ENCODE results near the gene NDOR1.

NDOR1 gene

DNA sequence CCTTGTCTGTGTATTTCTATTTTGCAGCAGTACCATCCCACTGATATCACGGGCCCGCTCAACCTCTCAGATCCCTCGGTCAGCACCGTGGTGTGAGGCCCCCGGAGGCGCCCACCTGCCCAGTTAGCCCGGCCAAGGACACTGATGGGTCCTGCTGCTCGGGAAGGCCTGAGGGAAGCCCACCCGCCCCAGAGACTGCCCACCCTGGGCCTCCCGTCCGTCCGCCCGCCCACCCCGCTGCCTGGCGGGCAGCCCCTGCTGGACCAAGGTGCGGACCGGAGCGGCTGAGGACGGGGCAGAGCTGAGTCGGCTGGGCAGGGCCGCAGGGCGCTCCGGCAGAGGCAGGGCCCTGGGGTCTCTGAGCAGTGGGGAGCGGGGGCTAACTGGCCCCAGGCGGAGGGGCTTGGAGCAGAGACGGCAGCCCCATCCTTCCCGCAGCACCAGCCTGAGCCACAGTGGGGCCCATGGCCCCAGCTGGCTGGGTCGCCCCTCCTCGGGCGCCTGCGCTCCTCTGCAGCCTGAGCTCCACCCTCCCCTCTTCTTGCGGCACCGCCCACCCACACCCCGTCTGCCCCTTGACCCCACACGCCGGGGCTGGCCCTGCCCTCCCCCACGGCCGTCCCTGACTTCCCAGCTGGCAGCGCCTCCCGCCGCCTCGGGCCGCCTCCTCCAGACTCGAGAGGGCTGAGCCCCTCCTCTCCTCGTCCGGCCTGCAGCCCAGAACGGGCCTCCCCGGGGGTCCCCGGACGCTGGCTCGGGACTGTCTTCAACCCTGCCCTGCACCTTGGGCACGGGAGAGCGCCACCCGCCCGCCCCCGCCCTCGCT lies 37.5 kb upstream of the NDOR1 start:
- no peak for DNase-seq (ENCODE audit: low spot score)

DNA sequence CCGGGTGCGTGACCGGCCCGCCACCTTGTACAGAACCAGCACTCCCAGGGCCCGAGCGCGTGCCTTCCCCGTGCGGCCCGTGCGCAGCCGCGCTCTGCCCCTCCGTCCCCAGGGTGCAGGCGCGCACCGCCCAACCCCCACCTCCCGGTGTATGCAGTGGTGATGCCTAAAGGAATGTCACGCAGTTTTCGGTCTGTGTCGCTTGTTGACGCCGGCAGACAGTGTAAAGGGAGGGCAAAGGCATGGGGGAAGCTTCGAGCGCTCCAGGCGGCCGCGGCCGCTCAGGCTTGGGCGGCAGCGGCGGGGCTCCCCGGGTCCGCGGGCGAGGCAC lies 37.0 kb upstream of the NDOR1 start:
- DNase-seq (ENCODE audit: low spot score) = no peak

DNA sequence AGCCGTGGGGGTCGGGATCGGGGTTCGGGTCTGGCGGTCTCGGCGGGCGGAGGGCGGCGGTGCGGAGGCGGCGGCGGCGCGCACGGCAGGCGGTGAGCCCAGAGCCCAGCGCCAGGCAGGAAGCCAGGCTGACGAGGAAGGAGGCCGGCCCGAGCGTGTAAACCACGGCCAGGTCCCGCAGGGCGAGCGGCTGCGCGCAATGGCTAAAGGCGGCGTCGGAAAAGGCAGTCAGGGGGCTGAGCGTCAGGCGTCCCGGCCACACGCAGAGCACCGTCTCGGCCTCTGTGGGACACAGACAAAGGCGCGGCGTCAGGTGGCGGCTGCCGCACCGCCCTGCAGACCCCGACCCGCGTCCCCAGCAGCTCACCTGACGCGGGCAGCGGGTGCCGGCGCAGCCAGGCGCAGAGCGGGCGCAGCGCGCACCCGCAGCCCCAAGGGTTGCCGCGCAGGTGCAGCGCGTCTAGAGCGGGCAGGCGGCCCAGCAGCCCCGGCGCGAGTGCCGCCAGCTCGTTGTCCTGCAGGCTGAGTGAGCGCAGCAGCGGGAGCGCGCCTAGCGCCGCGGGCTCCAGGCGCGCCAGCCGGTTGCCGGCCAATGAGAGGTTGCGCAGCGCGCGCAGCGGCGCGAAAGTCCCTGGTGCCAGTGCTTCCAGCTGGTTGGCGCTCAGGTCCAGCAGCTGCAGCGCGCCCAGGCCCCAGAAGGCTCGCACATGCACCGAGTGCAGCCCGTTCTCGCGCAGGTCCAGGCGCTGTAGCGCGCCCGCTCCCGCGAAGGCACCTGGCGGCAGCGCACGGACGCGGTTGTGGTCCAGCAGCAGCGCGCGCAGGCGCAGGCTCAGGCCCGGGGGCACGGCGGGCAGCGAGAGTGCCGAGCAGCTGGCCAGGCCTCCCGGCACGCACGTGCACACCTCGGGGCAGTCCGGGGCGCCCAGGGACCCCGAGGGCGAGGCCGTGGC lies 36.3 kb upstream of the NDOR1 start:
- DNase-seq (ENCODE audit: low spot score) = no peak

DNA sequence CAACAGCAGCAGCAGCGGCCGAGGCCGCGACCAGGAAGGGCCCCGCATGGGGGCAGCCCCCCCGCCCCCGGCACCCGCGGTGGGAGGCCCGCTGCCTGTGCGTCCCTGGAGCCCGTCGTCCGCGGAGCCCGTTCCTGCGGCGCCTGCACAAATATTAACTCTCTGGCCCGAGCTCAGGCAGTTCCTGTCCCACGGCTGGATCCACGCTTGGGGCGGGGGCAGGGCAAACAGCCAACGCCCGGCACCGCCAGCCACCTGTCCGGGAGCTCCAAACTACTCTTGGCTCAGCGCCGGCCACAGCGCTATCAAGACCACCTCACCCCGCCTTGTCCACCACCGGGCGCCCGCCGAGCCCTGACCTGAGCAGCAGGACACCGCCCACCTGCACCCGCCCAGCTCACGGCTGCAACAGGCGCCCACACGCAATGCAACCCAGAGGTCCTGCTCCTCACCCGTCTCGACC lies 35.6 kb upstream of the NDOR1 start, which contains the start of gene LRRC26:
LRRC26 (minus strand) TSS at position 156 of the 463 bp plus-strand sequence; CDS start at position 48, 108 bp downstream.
- no peak for DNase-seq (ENCODE audit: low spot score)

DNA sequence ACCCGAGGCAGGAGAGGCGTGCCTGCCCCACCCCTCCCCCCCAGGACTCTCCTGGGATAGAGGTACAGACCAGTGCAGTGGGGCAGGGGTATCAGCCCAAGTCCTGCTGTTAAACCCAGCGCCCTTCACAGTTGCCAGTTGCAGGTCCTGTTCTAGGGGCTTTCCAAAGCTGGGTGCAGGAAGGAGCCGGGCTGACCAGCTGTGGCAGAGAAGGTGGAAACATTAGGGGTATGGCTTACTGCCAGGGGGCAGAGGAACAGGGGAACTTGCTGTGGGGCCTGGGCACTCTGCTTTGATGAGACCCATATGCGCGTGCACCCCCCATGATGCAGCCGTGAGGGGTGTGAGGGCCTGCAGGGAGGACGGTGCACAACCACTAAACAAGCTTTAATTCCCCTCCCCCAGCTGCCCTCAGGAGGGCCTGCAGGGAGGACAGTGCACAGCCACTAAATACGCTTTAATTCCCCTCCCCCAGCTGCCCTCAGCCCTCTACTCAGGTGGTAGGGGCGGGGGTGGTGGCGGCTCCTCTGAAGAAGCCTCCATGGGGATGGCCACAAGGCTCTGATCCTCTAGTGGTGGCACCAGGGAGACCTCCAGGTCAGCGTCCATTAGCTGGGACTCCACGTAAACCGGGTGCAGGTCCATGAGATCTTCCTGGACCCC lies 34.9 kb upstream of the NDOR1 start:
- DNase-seq (ENCODE audit: low spot score) = no peak

DNA sequence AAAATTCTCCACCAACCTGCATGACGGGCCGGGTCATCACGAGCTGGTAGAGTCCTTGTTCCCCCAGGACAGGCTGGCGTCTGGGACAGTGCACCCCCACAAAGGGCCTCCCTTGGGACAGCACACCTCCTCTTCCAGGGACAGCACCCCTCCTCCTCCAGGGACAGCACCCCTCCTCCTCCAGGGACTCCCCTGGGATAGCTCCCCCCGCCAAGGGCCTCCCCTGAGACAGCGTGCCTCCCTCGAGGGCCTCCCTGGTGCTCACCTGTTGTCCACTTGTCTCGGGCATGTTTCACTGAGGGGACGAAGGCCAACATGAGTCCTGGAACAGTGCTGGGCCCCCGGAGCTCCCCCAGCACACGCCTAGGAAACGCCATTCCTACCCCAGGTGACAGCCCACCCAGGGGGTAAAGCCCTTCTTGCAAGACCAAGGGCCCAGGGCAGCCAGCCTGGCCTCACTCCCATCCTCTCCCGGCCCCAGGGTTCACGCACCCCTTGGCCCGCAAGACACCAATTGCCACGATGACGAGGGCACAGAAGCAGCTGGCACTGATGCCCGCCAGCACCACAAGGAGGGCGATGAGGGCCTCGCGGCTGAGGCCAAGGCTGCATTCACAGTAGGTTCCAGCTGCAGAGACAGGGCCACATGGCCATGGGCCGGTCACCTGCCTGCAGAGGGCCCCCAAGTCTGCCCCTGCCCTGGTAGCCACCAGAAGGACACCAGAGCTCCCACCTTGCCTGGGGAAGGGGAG lies 34.2 kb upstream of the NDOR1 start:
- no peak for DNase-seq (ENCODE audit: low spot score)

DNA sequence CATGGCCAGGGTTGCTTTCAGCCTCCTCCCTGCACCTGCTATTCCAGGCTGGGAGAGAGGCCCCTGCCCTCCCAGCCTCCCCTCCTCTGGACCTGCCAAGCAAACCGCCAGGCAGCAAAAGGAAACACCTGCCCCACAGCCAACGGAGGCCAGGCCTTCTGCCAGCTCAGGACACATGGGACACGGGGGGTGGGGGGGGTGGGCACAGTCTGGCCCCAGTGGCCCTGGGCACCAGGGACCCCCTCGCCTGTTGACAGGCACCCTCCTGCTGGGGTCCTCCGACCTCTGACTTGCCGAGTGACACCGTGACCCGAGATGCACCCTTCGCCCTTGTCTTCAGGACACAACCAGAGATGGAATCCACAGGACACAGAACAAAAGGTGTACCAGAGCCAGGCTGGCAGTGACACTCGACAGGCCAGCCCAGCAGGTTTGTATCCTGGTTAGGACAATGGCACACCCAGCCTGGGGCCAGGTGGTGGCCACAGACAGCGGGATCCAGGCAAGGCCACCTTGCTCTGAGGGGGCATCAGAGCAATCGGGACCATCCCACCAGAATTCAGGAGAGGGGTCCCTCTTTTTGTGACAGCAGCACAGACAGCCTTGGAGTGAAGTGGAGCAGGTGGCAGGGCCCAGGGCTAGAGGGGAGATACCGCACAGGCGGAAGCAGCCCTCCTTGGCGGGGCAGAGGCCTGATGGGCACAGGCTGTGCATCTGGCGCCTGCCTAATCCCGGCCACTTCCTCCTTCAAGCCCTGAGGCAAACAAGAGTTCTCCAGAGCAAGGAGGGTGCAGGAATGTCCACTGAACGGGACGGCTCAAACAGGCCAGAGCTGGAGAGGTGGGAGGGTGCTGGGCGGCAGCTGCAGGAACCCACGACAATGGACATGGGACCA lies 32.4 kb upstream of the NDOR1 start:
- DNase-seq (ENCODE audit: low spot score) = no peak

DNA sequence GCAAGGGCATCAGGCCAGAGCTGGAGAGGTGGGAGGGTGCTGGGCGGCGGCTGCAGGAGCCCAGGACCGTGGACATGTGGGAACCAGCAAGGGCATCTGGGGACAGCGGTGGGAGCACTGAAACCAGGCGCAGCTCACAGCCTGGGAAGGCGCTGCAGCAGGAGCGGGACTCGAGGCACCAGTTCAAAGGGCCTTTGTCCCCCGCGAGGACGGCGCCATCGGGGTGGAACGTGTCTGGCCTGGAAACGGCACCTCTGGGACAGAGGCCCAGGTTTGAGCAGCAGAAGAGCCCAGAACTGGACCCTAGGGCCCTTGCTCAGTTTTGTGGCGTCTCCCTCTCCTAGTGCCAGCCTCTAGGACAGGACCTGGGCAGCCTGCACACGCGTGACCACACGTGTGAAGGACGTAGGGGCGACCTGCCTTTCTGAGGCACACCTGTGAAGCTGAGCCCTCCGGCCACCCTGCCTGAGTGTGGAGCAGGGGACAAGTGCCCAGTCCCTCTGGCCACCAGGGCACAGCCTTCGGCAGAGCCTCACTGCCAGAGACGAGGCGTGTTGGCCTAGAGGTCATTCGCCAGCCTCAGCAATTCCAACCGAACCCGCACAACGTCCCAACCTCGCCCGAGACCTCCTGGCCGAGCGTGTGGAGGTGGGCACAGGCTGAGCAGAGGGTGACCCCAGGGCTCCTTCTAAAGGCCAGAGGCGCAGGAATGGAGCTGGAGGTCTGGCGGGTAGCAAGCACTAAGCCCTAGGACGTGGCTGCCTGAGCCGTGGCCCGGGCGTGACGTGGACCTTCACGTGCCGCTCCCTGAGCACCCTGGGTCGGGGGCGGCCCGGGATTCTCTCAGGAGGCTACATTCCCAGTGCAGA lies 31.5 kb upstream of the NDOR1 start:
- no peak for DNase-seq (ENCODE audit: low spot score)

DNA sequence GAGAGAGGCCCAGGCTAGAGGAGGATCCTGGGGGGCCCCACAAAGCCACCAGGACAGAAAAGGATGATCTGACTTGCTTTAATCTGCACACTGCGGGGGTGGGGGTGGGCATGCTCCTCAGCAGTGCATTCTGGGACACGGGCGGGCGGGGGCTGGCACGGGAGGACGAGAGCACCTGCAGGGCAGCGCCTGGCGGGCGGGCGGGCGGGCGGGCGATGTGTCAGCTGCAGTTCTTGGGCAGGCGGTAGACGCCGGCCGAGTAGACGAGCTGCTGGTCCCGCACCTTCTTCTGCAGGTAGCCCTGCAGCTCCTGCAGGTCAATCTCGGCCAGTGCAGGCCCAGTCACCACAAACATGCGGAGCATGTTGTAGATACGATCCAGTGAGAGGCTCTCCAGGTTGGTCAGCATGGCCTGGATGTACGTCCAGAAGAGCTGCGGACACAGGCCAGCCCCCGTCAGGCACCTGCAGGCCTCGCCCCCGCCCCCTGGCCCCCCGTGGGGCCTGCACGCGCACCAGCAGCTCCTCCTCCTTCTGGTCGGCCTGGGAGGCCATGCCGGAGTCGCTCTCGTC lies 30.7 kb upstream of the NDOR1 start:
- no peak for DNase-seq (ENCODE audit: low spot score)

DNA sequence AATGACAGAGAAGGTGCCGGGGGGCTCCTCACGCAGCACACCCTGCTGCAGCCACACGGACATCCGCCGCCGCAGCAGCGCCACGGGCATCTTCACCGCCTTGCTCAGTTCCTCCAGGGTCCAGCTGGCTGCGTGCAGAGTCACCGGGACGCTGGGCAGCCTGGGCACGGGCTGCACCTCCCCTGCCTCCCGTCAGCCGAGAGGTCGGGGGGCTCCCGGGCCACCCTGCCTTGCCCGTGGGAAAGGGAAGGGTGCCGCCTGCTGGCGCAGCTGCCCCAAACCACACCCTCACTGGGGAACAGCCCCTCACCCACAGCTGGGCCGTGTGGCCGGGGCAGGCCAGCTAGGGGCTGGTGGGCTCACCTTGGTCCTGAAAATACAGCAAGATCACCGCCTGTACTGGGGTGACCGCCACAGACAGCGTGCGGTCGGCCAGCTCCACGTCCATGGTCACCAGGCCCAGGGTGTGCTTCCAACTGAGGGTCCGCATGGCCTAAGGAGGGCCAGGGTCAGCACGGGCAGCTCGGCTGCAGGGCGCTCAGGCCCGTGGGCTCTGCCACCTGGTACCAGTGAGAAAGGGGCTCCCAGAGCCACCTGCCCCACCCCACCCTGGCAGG lies 30.0 kb upstream of the NDOR1 start:
- DNase-seq (ENCODE audit: low spot score) = no peak

DNA sequence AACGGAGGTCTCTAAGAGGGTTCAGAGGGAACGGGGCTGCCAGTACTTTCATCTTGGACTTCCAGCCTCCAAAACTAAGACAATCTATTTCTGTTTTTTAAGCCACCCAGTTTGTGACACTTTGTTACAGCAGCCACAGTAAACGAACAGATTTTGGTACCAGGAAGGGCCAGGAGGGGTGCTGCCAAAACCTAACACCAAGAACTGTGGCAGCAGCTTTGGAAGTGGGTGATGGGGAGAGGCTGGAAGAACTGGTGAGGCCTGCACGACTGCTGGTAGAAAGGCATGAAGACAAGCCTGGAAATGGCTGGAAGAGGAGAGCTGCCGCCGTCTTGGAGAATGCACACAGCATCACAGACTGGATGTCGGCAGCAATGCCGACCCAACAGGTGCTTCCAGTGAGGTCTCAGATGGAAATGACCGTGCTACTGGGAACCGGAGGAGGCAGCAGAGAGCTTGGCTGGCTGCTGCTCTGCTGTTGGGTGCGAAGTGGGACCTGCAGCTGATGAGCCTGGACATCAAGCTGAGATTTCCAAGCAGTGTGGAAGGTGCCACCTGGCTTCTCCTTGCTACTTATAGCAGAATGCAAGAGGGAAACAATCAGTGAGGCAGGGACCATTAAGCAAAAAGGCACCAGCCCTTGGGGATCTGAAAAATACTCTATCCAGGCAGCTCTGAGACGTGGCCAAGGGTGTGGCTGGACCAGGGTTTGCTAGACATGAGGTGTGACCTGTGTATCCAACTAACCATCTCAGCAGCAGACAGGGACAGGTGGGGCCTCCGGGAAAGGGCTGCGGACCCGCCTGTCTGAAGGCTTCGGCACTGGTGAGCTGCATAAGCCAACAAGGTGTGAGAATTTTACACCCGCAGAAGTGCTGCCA lies 29.0 kb upstream of the NDOR1 start:
- DNase-seq (ENCODE audit: low spot score) = peak; percentile 51

DNA sequence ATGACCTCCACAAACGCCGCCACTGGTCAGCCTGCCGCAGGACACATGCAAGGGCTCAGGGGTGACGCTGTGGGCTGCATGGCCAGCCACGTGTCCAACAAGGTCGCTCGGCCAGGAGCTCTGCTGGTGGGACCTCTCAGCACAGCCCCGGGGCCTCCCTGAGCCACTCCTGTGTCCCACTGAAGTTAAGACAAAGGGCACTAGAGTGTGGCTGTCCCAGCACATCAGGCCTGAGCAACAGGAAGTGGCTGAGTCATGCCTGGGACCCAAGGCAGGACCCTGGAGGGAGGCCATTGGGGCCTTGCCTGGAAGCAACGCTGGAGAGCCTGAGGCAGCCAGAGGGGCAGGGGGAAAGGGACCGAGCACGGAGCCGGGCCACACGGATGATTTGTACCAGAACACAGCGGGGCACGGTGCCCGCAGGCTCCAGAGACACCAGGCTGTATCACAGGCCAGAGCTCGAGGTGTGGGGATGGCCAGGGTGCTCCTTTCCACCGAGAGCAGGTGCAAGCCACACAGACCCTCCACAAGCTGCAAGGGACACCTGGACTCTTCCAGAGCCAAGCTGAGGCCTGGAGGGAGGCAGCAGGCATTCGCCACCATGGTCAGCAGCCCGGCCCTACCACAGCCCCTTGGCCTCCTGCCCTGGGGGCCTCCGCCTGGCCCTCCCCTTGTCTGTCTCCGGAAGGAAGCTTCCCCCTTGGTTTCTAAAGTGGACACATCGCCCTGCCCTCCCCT lies 27.1 kb upstream of the NDOR1 start:
- DNase-seq (ENCODE audit: low spot score) = no peak

DNA sequence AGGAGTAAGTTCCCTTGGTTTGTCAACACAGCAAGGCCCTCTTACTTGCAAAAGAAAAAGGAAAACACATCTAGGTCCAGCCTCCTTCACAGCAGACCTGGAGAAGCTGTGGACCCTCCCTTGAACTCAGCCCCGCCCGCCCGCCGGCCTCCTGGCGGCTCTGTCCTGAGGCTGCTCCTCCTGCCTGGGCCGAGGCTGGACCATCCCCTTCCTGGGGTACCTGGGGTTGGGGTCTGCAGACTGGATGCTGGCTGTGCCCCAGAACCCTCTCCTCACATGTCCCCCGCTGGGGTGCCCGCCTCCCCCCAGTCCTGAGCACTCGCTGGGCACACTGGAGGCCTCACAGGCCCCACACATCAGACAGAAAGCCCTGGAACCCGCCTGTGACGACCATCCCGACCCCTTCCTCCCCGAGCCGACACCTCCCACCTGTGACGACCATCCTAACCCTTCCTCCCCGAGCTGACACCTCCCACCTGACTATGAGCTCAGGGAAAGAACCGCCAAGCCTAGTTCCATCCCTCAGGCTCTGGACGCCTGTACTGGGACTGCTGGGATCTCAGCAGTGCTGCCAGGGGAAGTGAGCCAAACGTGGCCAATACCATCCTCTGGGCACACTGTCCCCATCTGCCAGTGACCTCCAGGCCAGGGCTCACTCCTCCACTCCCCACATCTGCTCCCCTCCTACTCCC lies 26.4 kb upstream of the NDOR1 start:
- no peak for DNase-seq (ENCODE audit: low spot score)

DNA sequence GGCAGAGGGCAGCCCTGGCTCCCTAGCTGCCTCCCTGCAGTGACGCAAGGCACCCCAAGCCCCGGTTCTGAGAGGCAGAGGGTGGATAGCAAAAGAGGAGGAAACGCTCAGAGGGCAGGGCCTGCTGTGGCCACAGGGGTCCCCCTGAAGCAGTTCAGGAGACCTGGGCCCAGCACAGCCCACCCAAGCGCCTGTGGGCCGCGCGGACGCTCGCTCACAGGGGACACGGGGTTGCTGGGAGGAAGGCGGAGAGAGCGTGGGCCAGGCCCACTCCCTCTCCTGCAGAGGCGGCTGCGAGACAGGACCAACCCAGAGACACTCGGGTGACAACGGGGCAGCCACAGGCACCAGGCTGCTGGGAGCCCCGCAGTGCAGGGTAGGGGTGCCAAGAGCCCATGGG lies 25.7 kb upstream of the NDOR1 start:
- no peak for DNase-seq (ENCODE audit: low spot score)

DNA sequence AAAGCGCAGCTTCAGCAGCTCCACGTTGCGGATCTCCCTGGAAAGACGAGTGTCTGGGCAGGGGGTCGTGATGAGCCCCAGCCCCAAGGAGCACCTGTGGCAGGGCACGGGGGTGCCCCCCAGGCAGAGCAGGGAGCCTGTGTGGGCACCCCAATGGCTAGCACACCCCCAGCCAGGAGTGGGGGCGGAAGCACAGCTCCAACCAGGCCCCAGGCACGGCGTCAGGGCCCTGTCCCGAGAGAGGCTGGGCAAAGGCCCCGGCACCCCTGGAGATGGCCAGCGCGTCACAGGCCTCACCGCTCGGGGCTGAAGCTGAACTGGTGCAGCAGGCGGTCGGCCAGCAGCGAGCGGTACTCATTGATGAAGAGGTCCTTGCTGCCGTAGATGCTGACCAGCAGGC lies 25.0 kb upstream of the NDOR1 start:
- DNase-seq (ENCODE audit: low spot score) = no peak

DNA sequence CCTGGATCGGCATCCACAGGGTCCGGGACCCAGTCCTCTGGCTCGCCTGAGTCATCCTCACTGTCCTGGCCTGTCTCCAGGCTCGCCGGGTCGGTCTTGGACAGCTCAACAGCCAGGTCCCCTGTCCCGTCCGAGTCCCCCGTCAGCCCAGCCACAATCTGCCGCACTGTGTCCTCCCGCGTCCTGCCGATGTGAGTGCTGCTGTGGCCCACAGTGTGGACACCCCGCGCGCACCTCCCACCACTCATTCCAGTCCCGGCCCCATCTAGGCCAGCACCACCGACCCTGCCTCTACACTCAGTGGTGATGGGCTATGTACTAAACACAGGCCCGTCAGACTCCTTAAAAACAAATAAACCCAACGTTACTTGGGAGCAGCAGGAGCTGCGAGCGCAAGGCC lies 23.8 kb upstream of the NDOR1 start:
- DNase-seq (ENCODE audit: low spot score) = no peak

DNA sequence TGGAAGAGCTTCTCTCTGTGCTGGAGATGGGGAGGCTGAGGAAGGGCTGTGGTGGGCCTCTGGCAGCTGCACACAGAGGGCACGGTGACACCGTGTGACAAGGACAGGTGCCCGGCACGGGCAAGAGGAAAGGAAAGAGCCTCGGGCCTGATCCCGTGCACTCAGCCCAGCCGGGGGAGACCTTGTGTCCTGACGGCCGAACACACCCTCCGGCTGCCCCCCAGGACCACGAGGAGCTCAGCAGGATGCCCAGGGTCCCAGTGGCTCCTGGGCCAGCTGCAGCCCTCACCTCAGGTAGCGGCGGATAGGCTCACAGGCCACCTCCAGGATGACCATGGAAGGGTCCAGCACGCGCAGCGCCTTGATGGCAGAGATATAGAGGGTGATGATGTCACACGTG lies 22.7 kb upstream of the NDOR1 start:
- no peak for DNase-seq (ENCODE audit: low spot score)
